T-cell (primary cell): ENCODE measurements around the gene SMARCA4. TPM values are rescaled to one million over a fixed set of nuclear protein-coding genes. Genes with fewer than 3 reads are reported as not detected.

ENCODE experiments used
- ATAC-seq, 4 experiments: fragments of 200-7000 bp in 3 of 4; fragments of 150-1000 bp in 1 of 4; cut with Tn5 transposase; replicated peaks in 1 of 4; 1 replicate in 3 of 4; 2 replicates in 1 of 4; pipeline ENCODE4 v1.10.0; 2021; ENCODE audit warnings: moderate library complexity in 3 of 4, mild to moderate bottlenecking in 2 of 4, moderate number of reproducible peaks in 1 of 4
- CTCF ChIA-PET, 2 donors: fragments of 300-600 bp; sonication (Branson Sonifier 250); formaldehyde crosslinking; loops; one replicate each; lab custom pipeline; 2022; ENCODE audit warnings: antibody characterized with exemption in 2 of 2; lab: Charles Lee
- POLR2A ChIA-PET, 2 donors: fragments of 300-600 bp; sonication (Branson Sonifier 250); formaldehyde crosslinking; loops; one replicate each; lab custom pipeline; 2022; ENCODE audit warnings: antibody characterized with exemption in 2 of 2; lab: Charles Lee
- DNase-seq, 35 experiments: peaks; one replicate each; pipeline versions ENCODE4 v3.0.0 to v3.0.0-alpha.2; 2013 to 2023
- H3K27ac ChIP-seq: one replicate; pipeline ENCODE4 v1.5.1; 2013; ENCODE audit warnings: low read length
- H3K27me3 ChIP-seq, 2 experiments: replicated peaks in 1 of 2; 1 replicate in 1 of 2; 2 replicates in 1 of 2; pipeline versions ENCODE4 v1.6.1 to v1.7.0; 2013; ENCODE audit warnings: low read length in 1 of 2, mixed read lengths in 1 of 2; ENCODE audit not compliant: control insufficient read depth in 2 of 2, insufficient read depth in 2 of 2; ENCODE audit errors: extremely low read depth in 1 of 2
- H3K36me3 ChIP-seq, 2 donors: 1 replicate in 1 of 2; 2 replicates in 1 of 2; pipeline versions ENCODE4 v1.6.1 to v1.7.0; 2013; ENCODE audit warnings: low read length in 1 of 2; ENCODE audit not compliant: control insufficient read depth in 2 of 2, insufficient read depth in 1 of 2; ENCODE audit errors: extremely low read depth in 1 of 2
- H3K4me1 ChIP-seq, 2 experiments: 1 replicate in 1 of 2; 2 replicates in 1 of 2; pipeline versions ENCODE4 v1.6.1 to v1.7.0; 2013; ENCODE audit warnings: low read length in 2 of 2, mixed read lengths in 1 of 2; ENCODE audit not compliant: insufficient read depth in 2 of 2, control insufficient read depth in 1 of 2; ENCODE audit errors: extremely low read depth in 1 of 2
- H3K4me3 ChIP-seq, 2 donors: 1 replicate in 1 of 2; 2 replicates in 1 of 2; pipeline versions ENCODE4 v1.5.1 to v1.7.0; 2013; ENCODE audit warnings: mild to moderate bottlenecking in 2 of 2, low read length in 1 of 2, moderate library complexity in 1 of 2; ENCODE audit not compliant: control insufficient read depth in 1 of 2; ENCODE audit errors: extremely low read depth in 1 of 2
- H3K9me3 ChIP-seq: 2 replicates; pipeline ENCODE4 v1.7.0; 2013
- H3K27ac Mint-ChIP-seq, 2 donors: one replicate each; pipeline ENCODE4 v1.8.0; 2020 to 2021; ENCODE audit warnings: mild to moderate bottlenecking in 2 of 2, mixed read lengths in 2 of 2
- H3K27me3 Mint-ChIP-seq, 2 donors: one replicate each; pipeline ENCODE4 v1.8.0; 2021 to 2022; ENCODE audit warnings: mixed read lengths in 2 of 2
- H3K36me3 Mint-ChIP-seq: one replicate; pipeline ENCODE4 v1.8.0; 2021; ENCODE audit warnings: mixed read lengths
- H3K4me1 Mint-ChIP-seq, 3 donors: one replicate each; pipeline ENCODE4 v1.8.0; 2020 to 2022; ENCODE audit warnings: mixed read lengths in 3 of 3, mild to moderate bottlenecking in 1 of 3
- H3K4me3 Mint-ChIP-seq, 3 donors: one replicate each; pipeline ENCODE4 v1.8.0; 2020 to 2022; ENCODE audit warnings: mild to moderate bottlenecking in 3 of 3, mixed read lengths in 3 of 3, moderate library complexity in 3 of 3
- H3K9me3 Mint-ChIP-seq, 3 donors: one replicate each; pipeline ENCODE4 v1.8.0; 2020 to 2022; ENCODE audit warnings: mixed read lengths in 3 of 3
- WGBS: methylation state at CpG from one replicate; pipeline ENCODE4 v1.1.5; 2013; ENCODE audit warnings: missing lambda C conversion rate; ENCODE audit not compliant: insufficient coverage; 5-methylcytosine and 5-hydroxymethylcytosine counted together
- total RNA-seq, 35 experiments: library from RNA in 6 of 35; stranded (reverse) in 6 of 35; fragments of 120-200 nt in 1 of 35; gene quantifications; one replicate each; pipeline versions ENCODE4 v1.2.1 to v1.2.4 and lab custom pipeline; 2013 to 2026

The SMARCA4 gene
- total RNA-seq, 5 donors from 2014 or later (not counting 1 experiment from before 2014, with no cell fraction given), result 93.4 to 114 (median 109) TPM

- ATAC-seq (no peak), DNase-seq (no peak)
- Histone ChIP-seq H3K4me1 (no peaks in the 10 kb centered on the region), H3K36me3 (peaks cover 31 to 87% of the 10 kb centered on the region in 2 donors), H3K9me3 (no peaks in the 10 kb centered on the region), H3K27me3 (no peaks in the 10 kb centered on the region), H3K27ac (no peak overlapping the region), H3K4me3 (no peak overlapping the region)
- WGBS, result 97% methylated on average over 9 of the region's 13 CpGs
- Mint-ChIP-seq H3K9me3 (no peaks in the 10 kb centered on the region), H3K36me3 (peaks cover 60% of the 10 kb centered on the region), H3K27ac (no peak overlapping the region), H3K4me1 (no peaks in the 10 kb centered on the region), H3K4me3 (no peak overlapping the region), H3K27me3 (no peaks in the 10 kb centered on the region)
- CTCF ChIA-PET, result interaction anchor here in 1 of 2 donors (1.6 kb wide), 1 partner anchor 16 kb away, joined by 3 read pairs; no protein-coding TSS in a partner anchor
- POLR2A ChIA-PET, result no interaction called here
These were observed 57.9 kb downstream of the SMARCA4 start for GRCh38 chr19:11018763-11019162.

- Histone ChIP-seq H3K27me3 (no peaks in the 10 kb centered on the region), H3K9me3 (no peaks in the 10 kb centered on the region), H3K4me3 (no peak overlapping the region), H3K36me3 (peaks cover 31 to 86% of the 10 kb centered on the region in 2 donors), H3K4me1 (no peaks in the 10 kb centered on the region), H3K27ac (no peak overlapping the region)
- no peak for DNase-seq
- H3K4me3 Mint-ChIP-seq, result no peak overlapping the region
- no peak overlapping the region for H3K27ac Mint-ChIP-seq
- no peaks in the 10 kb centered on the region for H3K4me1 Mint-ChIP-seq
- H3K9me3 Mint-ChIP-seq, result no peaks in the 10 kb centered on the region
- ATAC-seq, result no peak
- H3K36me3 Mint-ChIP-seq, result peaks cover 58% of the 10 kb centered on the region
- no peaks in the 10 kb centered on the region for H3K27me3 Mint-ChIP-seq
- POLR2A ChIA-PET, result no interaction called here
- 96% methylated on average over 21 of the region's 21 CpGs for WGBS
- CTCF ChIA-PET, result interaction anchor here in 1 of 2 donors (1.6 kb wide), 1 partner anchor 15 kb away, joined by 3 read pairs; no protein-coding TSS in a partner anchor
These were observed 58.4 kb downstream of the SMARCA4 start for GRCh38 chr19:11019262-11019661.

GRCh38 chr19:11019824-11020223 is 59.0 kb downstream of the SMARCA4 start:
- CTCF ChIA-PET, result no interaction called here
- no peaks in the 10 kb centered on the region for H3K4me1 Mint-ChIP-seq
- H3K4me3 Mint-ChIP-seq, result no peak overlapping the region

GRCh38 chr19:11020423-11020822 is 59.6 kb downstream of the SMARCA4 start:
- WGBS, result no CpG with 5 or more reads among the region's 6 CpGs
- ChIA-PET CTCF (no interaction called here), POLR2A (interaction anchor here in 1 of 2 donors (0.6 kb wide), 1 partner anchor 891 kb away, joined by 5 read pairs; no protein-coding TSS in a partner anchor)
- Mint-ChIP-seq H3K36me3 (peaks cover 52% of the 10 kb centered on the region), H3K9me3 (no peaks in the 10 kb centered on the region), H3K4me3 (no peak overlapping the region), H3K27me3 (no peaks in the 10 kb centered on the region), H3K4me1 (no peaks in the 10 kb centered on the region), H3K27ac (no peak overlapping the region)
- no peak for ATAC-seq
- Histone ChIP-seq H3K4me3 (no peak overlapping the region), H3K36me3 (peaks cover 32 to 91% of the 10 kb centered on the region in 2 donors), H3K27me3 (no peaks in the 10 kb centered on the region), H3K27ac (no peak overlapping the region), H3K4me1 (no peaks in the 10 kb centered on the region), H3K9me3 (no peaks in the 10 kb centered on the region)
- no peak for DNase-seq

More at GRCh38 chr19:11019824-11020223, 59.0 kb downstream of the SMARCA4 start:
- Histone ChIP-seq H3K4me1 (no peaks in the 10 kb centered on the region), H3K4me3 (no peak overlapping the region), H3K9me3 (no peaks in the 10 kb centered on the region), H3K27me3 (no peaks in the 10 kb centered on the region), H3K36me3 (peaks cover 31 to 89% of the 10 kb centered on the region in 2 donors), H3K27ac (no peak overlapping the region)
- 100% methylated on average over 7 of the region's 8 CpGs for WGBS
- Mint-ChIP-seq H3K9me3 (no peaks in the 10 kb centered on the region), H3K27me3 (no peaks in the 10 kb centered on the region), H3K27ac (no peak overlapping the region), H3K36me3 (peaks cover 55% of the 10 kb centered on the region)
- ATAC-seq (no peak), DNase-seq (no peak)
- POLR2A ChIA-PET, result no interaction called here

- WGBS, result 91% methylated on average over 21 of the region's 23 CpGs
- CTCF ChIA-PET, result no interaction called here
- peaks cover 36 to 94% of the 10 kb centered on the region in 2 donors for H3K36me3 ChIP-seq
- DNase-seq (no peak), ATAC-seq (no peak)
- POLR2A ChIA-PET, result interaction anchor here in 1 of 2 donors (0.6 kb wide), 1 partner anchor 891 kb away, joined by 5 read pairs; no protein-coding TSS in a partner anchor
- H3K27ac ChIP-seq, result no peak overlapping the region
- no peak overlapping the region for H3K4me3 ChIP-seq
- H3K9me3 ChIP-seq, result no peaks in the 10 kb centered on the region
- Mint-ChIP-seq H3K4me1 (no peaks in the 10 kb centered on the region), H3K4me3 (no peak overlapping the region), H3K36me3 (peaks cover 53% of the 10 kb centered on the region), H3K27me3 (no peaks in the 10 kb centered on the region), H3K9me3 (no peaks in the 10 kb centered on the region), H3K27ac (no peak overlapping the region)
- no peaks in the 10 kb centered on the region for H3K4me1 ChIP-seq
- H3K27me3 ChIP-seq, result no peaks in the 10 kb centered on the region
These were observed 60.3 kb downstream of the SMARCA4 start for GRCh38 chr19:11020982-11021759.

- H3K36me3 Mint-ChIP-seq, result peaks cover 47% of the 10 kb centered on the region
- no peak for DNase-seq
- peaks cover 31 to 91% of the 10 kb centered on the region in 2 donors for H3K36me3 ChIP-seq
- ATAC-seq, result no peak
- H3K4me1 ChIP-seq, result no peaks in the 10 kb centered on the region
- 89% methylated on average over 15 of the region's 15 CpGs for WGBS
- H3K27ac ChIP-seq, result no peak overlapping the region
- no peaks in the 10 kb centered on the region for H3K27me3 ChIP-seq
- H3K4me1 Mint-ChIP-seq, result no peaks in the 10 kb centered on the region
- H3K9me3 ChIP-seq, result no peaks in the 10 kb centered on the region
- no peak overlapping the region for H3K4me3 ChIP-seq
- ChIA-PET CTCF (no interaction called here), POLR2A (no interaction called here)
- H3K27ac Mint-ChIP-seq, result no peak overlapping the region
- H3K9me3 Mint-ChIP-seq, result no peaks in the 10 kb centered on the region
- no peaks in the 10 kb centered on the region for H3K27me3 Mint-ChIP-seq
- H3K4me3 Mint-ChIP-seq, result no peak overlapping the region
These were observed 60.9 kb downstream of the SMARCA4 start for GRCh38 chr19:11021760-11022144.
